GM21515 (cell line): ENCODE data around the gene SCAF1.

Experiments
- ATAC-seq: cut with Tn5 transposase; IDR thresholded peaks from one replicate; pipeline ENCODE4 v1.9.1; 2021; ENCODE audit not compliant: unreplicated experiment

SCAF1 gene

DNA sequence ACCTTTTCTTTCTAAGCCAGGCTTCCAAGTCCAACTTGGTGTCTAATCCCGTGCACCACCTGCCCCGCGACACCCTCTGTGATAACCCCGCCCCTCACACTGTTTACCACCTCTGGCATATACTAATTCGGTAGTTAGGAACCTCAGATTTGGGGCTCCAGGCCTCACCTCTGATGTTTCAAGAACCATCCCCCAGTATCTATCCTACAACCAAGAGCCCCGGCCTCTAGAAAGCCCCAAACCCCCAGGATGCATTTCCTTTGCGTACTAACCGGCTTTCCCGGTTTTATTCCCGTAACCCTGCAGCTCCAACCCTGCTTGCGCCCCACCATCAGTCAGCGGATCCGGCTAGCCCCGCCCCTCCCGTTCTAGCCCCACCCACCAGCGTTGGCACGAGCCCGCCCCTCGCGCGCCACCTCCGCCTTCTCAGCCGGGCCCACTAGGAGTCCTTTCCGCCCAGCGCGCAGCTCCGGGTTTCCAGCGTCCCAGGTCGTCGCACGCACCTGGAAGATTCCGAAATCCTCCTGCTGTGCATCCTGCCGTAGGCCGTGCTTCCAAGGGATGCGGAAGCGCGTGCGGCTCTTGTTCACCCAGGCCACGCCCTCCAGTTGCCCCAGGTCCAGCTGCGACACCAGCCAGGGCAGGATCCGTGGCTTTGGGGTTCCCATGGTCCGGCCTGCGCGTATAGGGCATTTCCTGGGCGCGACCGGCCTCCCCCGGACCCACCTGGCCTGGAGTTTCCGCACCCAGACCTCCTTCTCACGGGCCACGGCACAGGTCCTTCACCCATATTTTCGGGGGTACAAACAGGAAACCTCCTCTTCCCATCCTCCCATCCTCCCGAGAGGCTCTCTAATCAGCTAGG is 22.4 kb downstream of the SCAF1 start:
- peak; percentile 29 for ATAC-seq

- no peak for ATAC-seq
Observed at GRCh38 chr19:49665036-49665350, 23.0 kb downstream of the SCAF1 start.

DNA sequence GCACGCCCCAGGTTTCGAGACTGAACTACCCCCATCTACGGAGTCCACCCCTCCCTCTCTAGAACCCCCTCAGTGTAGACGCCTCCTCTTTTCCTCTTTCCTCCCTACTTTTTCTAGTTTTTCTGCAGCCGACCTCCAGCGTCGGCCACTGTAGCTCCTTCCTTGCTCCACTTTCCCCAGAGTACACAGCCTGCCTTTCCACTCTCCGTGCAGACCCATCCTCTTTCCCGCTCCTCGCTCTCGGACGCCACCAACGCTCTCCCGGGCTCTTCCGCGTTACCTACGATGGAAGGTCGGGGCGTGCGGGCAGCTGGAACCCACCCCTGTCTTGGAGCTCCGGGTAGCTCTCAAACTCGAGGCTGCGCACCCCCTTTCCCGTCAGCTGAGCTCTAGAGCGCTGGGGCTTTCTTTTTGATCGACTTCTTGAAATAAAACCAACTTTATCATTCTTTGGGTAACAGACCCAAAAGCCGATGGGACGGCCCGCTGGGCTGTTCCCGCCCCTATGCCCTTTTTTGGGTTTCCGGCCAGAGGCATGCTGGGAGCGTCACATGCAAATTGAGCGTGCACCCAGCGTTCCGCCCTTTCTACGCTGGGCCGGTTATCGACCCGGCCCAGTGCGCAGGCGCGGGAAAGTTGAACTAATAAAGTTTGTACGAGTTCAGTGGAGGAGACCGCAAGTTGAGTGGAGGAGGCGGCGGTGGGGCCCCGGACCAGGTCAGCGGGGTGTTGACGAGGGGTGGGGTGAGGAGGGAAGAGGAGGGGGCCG is 23.5 kb downstream of the SCAF1 start, which contains the start of the genes BCL2L12 and IRF3:
Gene BCL2L12, plus strand, starts transcription at position 583 of the 769 bp plus-strand sequence. CDS start 760 bp downstream, outside the sequence.
Gene IRF3, minus strand, starts transcription at position 507 of the 769 bp plus-strand sequence. CDS start 1,019 bp downstream, outside the sequence.
- peak; percentile 73 for ATAC-seq

DNA sequence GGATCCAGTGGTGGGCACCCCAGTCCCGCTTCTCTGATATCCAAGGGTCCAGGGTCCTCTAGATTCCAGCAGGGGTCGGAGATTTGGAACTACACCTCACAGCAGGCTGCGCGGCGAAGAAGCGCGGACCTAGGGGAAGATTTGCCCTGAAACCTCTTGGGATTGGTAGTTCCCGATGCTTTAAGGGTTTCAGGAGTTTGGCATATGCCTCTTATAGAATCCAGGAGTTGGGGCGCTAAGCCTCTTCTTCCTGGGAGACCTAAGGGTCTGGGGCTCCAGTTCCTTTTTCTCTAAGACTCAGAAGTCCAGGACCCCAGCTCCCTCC is 24.1 kb downstream of the SCAF1 start:
- ATAC-seq = no peak

GRCh38 chr19:49667473-49667872 is 25.5 kb downstream of the SCAF1 start:
- ATAC-seq = no peak

DNA sequence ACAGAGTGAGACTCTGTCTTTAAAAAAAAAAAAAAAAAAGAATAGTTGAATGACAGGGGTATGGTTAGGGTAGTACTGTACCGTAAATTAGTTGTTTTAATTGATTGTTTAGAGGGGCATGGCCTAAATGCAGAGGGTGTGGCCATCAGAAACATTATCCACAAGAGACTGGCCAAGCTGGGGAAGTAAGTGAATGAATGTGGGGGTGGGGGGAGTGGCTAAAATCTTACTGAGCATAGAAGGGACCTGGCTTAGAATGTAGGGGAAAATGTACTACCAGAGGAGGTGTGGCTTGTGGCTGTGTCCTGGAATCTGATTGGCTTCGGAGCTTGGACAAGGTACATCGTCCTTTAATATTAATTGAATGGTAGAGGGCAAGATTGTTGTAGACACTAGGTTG is 27.5 kb downstream of the SCAF1 start:
- ATAC-seq = no peak

- no peak for ATAC-seq
Observed at GRCh38 chr19:49672131-49672919, 30.3 kb downstream of the SCAF1 start.

DNA sequence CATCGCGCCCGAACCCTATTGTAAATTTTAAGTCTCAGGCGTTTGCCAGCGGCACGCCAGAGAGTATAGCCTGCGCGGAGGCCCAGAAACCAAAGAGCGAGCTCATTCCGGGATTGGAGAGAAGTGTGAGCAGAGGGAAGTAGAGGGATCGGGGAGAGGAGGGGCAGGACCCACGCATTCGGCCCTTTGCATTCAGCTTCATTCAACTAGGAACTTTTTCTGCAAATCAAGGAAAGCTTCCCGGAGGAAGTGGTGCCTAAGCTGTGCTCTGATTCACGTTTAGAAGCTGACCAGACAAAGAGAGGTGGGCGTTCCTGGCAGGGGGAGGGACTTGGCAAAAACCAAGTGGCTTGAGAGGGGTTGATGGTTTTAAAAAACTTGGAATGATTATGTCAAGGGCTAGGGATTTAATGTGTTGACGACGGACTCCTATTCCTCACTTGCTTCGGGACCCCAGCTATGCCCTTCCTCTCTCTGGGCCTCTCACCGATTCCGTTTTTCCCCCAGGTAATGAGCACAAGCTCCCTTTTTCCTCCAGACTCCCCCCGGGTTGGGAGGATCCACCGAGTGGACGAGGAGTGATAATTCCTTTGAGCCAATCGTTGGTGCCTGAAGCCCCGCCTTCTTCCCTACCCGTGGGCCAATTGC is 34.3 kb downstream of the SCAF1 start:
- peak; percentile 24 for ATAC-seq

- ATAC-seq = peak; percentile 54
Observed at GRCh38 chr19:49676784-49677230, 34.8 kb downstream of the SCAF1 start.

GRCh38 chr19:49677231-49677900 is 35.4 kb downstream of the SCAF1 start, which contains the start of gene PRMT1:
PRMT1 (plus strand) TSS chr19:49677271; CDS start chr19:49677281, 10 bp downstream.
- no peak for ATAC-seq

DNA sequence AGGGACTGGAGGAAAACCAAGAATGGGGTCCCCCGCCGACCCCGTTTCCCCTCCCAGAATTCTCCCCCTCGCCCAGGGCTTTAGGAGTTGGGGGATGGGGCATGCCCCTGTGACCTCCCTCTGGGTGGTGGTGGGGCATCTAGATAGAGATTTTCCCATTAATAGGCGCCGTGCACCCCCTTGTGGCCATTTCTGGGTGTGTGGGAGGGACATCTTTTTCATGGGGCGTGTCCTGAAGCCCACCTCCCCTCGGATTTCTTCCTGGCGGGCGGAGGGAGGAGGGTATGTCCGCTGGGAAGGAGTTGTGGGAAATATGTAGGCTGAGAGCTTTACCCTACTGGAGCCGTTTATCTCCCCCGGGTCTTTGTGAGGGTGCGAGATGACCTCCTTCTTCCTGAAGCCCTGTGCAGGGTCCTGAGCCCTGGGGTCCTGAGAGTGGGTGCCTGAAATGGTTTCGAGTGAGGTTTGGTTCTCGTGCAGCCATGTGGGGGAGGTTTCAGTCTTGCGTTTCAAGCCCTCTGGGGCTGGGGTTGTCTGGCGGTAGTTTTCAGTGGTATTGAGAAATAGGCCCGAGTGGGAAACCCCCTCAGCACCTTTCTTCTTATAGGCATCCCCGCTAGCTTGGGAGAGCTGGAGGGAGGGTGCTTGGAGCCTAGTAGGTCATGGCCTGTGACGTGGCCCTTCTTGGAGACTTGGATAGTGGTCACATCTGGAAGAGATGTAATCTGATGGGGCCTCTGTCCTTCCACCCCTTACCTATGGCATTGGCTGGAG is 36.1 kb downstream of the SCAF1 start:
- ATAC-seq = no peak

- ATAC-seq = no peak
Observed at GRCh38 chr19:49678985-49679770, 37.2 kb downstream of the SCAF1 start.

DNA sequence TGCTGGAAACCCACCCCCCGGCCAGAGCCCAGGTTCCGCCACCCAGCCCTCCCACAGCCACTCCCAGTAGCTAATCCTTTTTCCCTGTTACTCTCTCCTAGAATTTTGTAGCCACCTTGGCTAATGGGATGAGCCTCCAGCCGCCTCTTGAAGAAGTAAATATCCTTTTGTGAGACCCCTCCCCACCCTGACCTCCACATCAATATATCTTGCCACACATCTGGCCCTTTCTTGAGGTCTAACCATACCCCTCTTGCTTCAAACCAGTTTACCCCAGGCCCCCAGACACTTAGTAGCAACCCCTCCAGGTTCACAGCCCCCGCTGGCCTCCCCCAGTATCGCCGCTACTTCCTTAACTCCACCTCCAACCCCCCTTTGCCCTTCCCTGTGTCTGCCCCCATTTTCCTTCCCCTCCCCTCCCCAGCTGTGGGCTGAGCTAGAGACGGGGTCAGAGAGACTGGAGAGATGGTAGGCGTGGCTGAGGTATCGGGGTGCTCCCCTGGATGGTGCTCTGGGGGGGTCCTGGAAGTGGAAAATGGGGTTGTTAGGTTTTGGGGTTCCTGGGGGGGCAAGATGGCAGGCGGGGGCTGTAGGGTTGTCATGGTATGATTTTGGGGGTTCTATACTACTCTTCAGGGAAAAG is 37.9 kb downstream of the SCAF1 start:
- no peak for ATAC-seq

DNA sequence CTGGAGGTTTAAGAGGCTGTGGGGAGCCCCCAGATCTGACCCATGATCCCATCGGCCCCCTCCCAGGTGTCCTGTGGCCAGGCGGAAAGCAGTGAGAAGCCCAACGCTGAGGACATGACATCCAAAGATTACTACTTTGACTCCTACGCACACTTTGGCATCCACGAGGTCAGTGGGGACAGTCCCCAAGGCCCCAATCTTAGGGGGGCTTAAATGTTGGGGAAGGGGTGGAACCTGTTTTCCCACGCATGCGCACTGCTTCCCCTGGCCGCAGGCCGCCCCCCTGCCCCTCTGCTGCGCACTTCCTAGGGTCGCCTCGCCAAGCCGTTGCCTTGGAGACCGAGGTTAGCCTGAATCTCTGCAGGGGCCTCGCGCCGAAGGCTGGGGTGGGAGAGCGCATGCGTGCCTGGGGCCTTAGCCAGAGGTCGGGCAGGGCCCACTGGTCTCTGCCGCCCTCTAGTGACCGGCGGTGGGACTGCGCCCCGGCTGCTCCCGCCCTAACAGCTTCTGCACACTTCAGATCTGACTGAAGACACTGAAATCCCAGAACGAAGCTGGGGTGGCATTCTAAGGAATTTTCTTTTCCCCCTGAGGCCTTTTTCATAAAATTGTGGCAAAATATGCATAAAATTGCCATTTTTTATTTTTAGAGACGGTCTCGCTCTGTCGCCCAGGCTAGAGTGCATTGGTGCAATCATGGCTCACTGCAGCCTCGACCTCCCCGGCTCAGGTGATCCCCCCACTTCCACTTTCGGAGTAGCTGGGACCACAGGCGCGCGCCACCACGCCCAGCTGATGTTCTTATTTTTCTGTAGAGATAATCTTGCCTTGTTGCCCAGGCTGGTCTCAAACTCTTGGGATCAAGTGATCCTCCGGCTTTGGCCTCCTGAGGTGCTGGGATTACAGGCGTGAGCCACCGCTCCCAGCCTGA is 38.7 kb downstream of the SCAF1 start:
- ATAC-seq = no peak

DNA sequence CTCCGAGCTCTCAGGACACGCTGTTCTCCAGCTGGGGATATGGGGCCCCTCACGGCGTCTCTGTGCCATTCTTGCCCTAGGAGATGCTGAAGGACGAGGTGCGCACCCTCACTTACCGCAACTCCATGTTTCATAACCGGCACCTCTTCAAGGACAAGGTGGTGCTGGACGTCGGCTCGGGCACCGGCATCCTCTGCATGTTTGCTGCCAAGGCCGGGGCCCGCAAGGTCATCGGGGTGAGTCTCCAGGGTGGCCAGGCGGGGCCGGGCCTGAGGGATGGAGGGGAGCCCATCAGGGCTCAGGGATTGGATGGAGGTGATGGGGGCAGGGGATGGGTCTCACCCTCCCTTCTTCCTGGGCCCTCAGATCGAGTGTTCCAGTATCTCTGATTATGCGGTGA is 39.8 kb downstream of the SCAF1 start:
- no peak for ATAC-seq

- no peak for ATAC-seq
Observed at GRCh38 chr19:49682274-49682673, 40.3 kb downstream of the SCAF1 start.

- no peak for ATAC-seq
Observed at GRCh38 chr19:49683814-49684250, 41.8 kb downstream of the SCAF1 start.
